WTC11 (cell line): ENCODE data around the gene PRICKLE3. TPM values are rescaled to one million over a fixed set of nuclear protein-coding genes. Genes with fewer than 3 reads are reported as not detected.

Experiments used
- ATAC-seq: fragments of 200-7000 bp; cut with Tn5 transposase; 2 replicates; pipeline ENCODE4 v1.10.0; 2021; ENCODE audit warnings: mild to moderate bottlenecking, moderate library complexity
- CTCF ChIA-PET: fragments of 300-600 bp; sonication (Branson Sonifier 250); formaldehyde crosslinking; loops from one replicate; lab custom pipeline; 2021; ENCODE audit warnings: antibody characterized with exemption; lab: Charles Lee
- POLR2A ChIA-PET: fragments of 350-600 bp; sonication (Branson Sonifier 250); formaldehyde crosslinking; loops from one replicate; lab custom pipeline; 2021; ENCODE audit warnings: antibody characterized with exemption; lab: Charles Lee
- DNase-seq: peaks from one replicate; pipeline ENCODE4 v3.0.0; 2021; ENCODE audit warnings: low spot score
- H3K27ac Mint-ChIP-seq: 2 replicates; pipeline ENCODE4 v1.8.0; 2021; ENCODE audit warnings: mixed read lengths
- H3K27me3 Mint-ChIP-seq: 2 replicates; pipeline ENCODE4 v1.8.0; 2021; ENCODE audit warnings: low read depth, mild to moderate bottlenecking, moderate library complexity, mixed read lengths
- H3K36me3 Mint-ChIP-seq: 2 replicates; pipeline ENCODE4 v1.8.0; 2021; ENCODE audit warnings: mixed read lengths
- H3K4me1 Mint-ChIP-seq: 2 replicates; pipeline ENCODE4 v1.8.0; 2022; ENCODE audit warnings: mixed read lengths
- H3K4me3 Mint-ChIP-seq: 2 replicates; pipeline ENCODE4 v1.8.0; 2021; ENCODE audit warnings: mild to moderate bottlenecking, moderate library complexity, mixed read lengths
- H3K9me3 Mint-ChIP-seq: 2 replicates; pipeline ENCODE4 v1.8.0; 2021; ENCODE audit warnings: mixed read lengths
- ARID4B ChIP-seq: sonication (generic); formaldehyde crosslinking; IDR thresholded peaks from 2 replicates; pipeline ENCODE4 v1.8.0; 2023; ENCODE audit warnings: missing genetic modification reagents, mild to moderate bottlenecking, borderline replicate concordance
- CREB1 ChIP-seq: sonication (generic); formaldehyde crosslinking; IDR thresholded peaks from 2 replicates; pipeline ENCODE4 v1.8.0; 2023; ENCODE audit warnings: mild to moderate bottlenecking, missing genetic modification reagents
- EMX1 ChIP-seq: fragments of 250-450 bp; sonication (Bioruptor Pico); IDR thresholded peaks from 2 replicates; pipeline ENCODE4 v1.8.0; 2021; ENCODE audit warnings: mild to moderate bottlenecking
- PRRX2 ChIP-seq: fragments of 250-450 bp; sonication (Bioruptor Pico); IDR thresholded peaks from 2 replicates; pipeline ENCODE4 v1.8.0; 2021; ENCODE audit warnings: mild to moderate bottlenecking
- SMAD3 ChIP-seq: sonication (generic); formaldehyde crosslinking; IDR thresholded peaks from 2 replicates; pipeline ENCODE4 v1.8.0; 2022; ENCODE audit warnings: missing genetic modification reagents, mild to moderate bottlenecking, borderline replicate concordance
- ZNF232 ChIP-seq: sonication (generic); formaldehyde crosslinking; IDR thresholded peaks from 2 replicates; pipeline ENCODE4 v1.8.0; 2022; ENCODE audit warnings: mild to moderate bottlenecking, missing genetic modification reagents
- ZNF423 ChIP-seq: fragments of 250-450 bp; sonication (Bioruptor Pico); IDR thresholded peaks from 2 replicates; pipeline ENCODE4 v2.1.2; 2022; ENCODE audit warnings: mild to moderate bottlenecking, moderate library complexity
- ZNF425 ChIP-seq: fragments of 250-450 bp; sonication (Bioruptor Pico); conservative IDR thresholded peaks from 2 replicates; pipeline ENCODE4 v1.9.0; 2021; ENCODE audit warnings: mild to moderate bottlenecking
- ZNF532 ChIP-seq: fragments of 250-450 bp; sonication (Bioruptor Pico); IDR thresholded peaks from 2 replicates; pipeline ENCODE4 v1.9.0; 2021; ENCODE audit warnings: mild to moderate bottlenecking, borderline replicate concordance
- total RNA-seq: library from RNA; stranded (reverse); gene quantifications from 3 replicates; pipeline ENCODE4 v1.2.3, GENCODE V29; 2021

Gene PRICKLE3
- total RNA-seq, 1 experiment from 2014 or later, result 14.6 TPM

GRCh38 chrX:49206543-49206942, 20.4 kb upstream of the PRICKLE3 start:
- no peaks in the 10 kb centered on the region for H3K36me3 Mint-ChIP-seq
- CTCF ChIA-PET, result interaction anchor here (0.6 kb wide), 1 partner anchor 14 kb away, joined by 4 read pairs; no protein-coding TSS in a partner anchor

More at GRCh38 chrX:49206543-49206942, 20.4 kb upstream of the PRICKLE3 start:
- no peaks in the 10 kb centered on the region; the same call in 1 of the 2 replicates for H3K27me3 Mint-ChIP-seq
- H3K9me3 Mint-ChIP-seq, result no peaks in the 10 kb centered on the region
- H3K27ac Mint-ChIP-seq, result no peak overlapping the region
- H3K4me1 Mint-ChIP-seq, result no peaks in the 10 kb centered on the region
- no peak for DNase-seq
- no peak for TF ChIP-seq PRRX2
- TF ChIP-seq SMAD3 (CRISPR knock-in tag), result no peak
- no peak for TF ChIP-seq ZNF423 (CRISPR knock-in tag)
- no peak for TF ChIP-seq ARID4B
- TF ChIP-seq ZNF532, result no peak
- no peak for TF ChIP-seq CREB1
- TF ChIP-seq ZNF425 (CRISPR knock-in tag), result no peak
- TF ChIP-seq EMX1 (CRISPR knock-in tag), result no peak
- TF ChIP-seq ZNF232 (CRISPR knock-in tag), result no peak
- TF ChIP-seq, all 79 proteins: peak for 0
- no peak overlapping the region for H3K4me3 Mint-ChIP-seq
- no peak for ATAC-seq
- POLR2A ChIA-PET, result interaction anchor here (0.6 kb wide), 1 partner anchor 43 kb away, joined by 3 read pairs; no protein-coding TSS in a partner anchor
